Measurements from ENCODE around the gene BABAM2. TPM values are rescaled to one million over a fixed set of nuclear protein-coding genes. Genes with fewer than 3 reads are reported as not detected.

The BABAM2 gene
- total RNA-seq, 1 experiment from 2014 or later, result 40.8 TPM

GRCh38 chr2:27925766-27926472, 35.4 kb downstream of the BABAM2 start:
- no peak for DNase-seq
- Histone ChIP-seq H3K9ac (ENCODE audit: low read length) (no peak overlapping the region), H3K27me3 (ENCODE audit: low read length) (no peaks in the 10 kb centered on the region), H3K4me1 (ENCODE audit: low read length) (no peaks in the 10 kb centered on the region), H3K36me3 (ENCODE audit: insufficient read depth, low read length) (no peaks in the 10 kb centered on the region), H3K4me2 (ENCODE audit: low read depth, low read length, poor library complexity, severe bottlenecking) (no peak overlapping the region), H3K27ac (ENCODE audit: low read length) (no peak overlapping the region), H3K79me2 (ENCODE audit: low read length) (no peaks in the 10 kb centered on the region), H2AFZ (ENCODE audit: low read length) (no peak overlapping the region), H3K4me3 (ENCODE audit: low read length) (no peak overlapping the region), H4K20me1 (ENCODE audit: insufficient read depth, low read depth, low read length) (0 out of 2 replicates have a peak, but pooled peaks cover 3% of the 10 kb centered on the region), H3K9me2 (replicated peaks; ENCODE audit: insufficient read depth, low read length) (no peaks in the 10 kb centered on the region), H3K9me3 (ENCODE audit: low read length) (no peaks in the 10 kb centered on the region)

DNA sequence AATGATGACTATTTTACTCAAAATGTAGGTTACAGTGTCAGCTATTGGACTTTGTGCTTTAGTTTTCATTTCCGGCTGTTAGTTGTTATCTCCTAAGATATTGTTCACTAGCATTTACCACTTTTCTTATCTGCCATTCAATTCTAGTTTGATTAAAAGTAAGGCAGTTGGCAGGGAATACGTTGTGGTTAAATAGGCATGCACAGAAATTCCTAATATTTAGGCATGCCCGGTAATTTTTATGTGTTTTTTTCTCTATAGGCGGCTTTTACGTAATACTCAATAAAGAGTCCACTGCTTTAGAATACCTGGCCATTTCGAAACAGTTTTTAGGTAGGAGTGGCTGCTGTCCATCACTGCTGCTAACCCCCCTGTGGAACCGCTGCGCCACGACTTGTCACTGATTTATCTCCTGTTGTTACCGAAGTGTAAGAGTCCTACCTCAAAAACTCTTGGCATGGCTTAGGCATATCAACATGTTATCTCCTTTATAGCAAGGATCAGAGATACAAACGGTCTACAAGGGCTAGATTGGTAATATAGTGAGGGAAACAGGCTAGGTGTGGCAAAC, 39.5 kb downstream of the BABAM2 start:
- H3K36me3 ChIP-seq (ENCODE audit: insufficient read depth, low read length), result no peaks in the 10 kb centered on the region
- no peak overlapping the region for H2AFZ ChIP-seq (ENCODE audit: low read length)
- H3K9me2 ChIP-seq (replicated peaks; ENCODE audit: insufficient read depth, low read length), result no peaks in the 10 kb centered on the region
- no peak overlapping the region for H3K4me2 ChIP-seq (ENCODE audit: low read depth, low read length, poor library complexity, severe bottlenecking)
- no peak for DNase-seq
- no peaks in the 10 kb centered on the region for H3K4me1 ChIP-seq (ENCODE audit: low read length)
- no peaks in the 10 kb centered on the region for H3K9me3 ChIP-seq (ENCODE audit: low read length)
- no peak overlapping the region for H3K9ac ChIP-seq (ENCODE audit: low read length)
- no peak overlapping the region for H3K4me3 ChIP-seq (ENCODE audit: low read length)
- H3K79me2 ChIP-seq (ENCODE audit: low read length), result no peaks in the 10 kb centered on the region
- H3K27ac ChIP-seq (ENCODE audit: low read length), result no peak overlapping the region
- H3K27me3 ChIP-seq (ENCODE audit: low read length), result no peaks in the 10 kb centered on the region
- H4K20me1 ChIP-seq (ENCODE audit: insufficient read depth, low read depth, low read length), result no peaks in the 10 kb centered on the region

DNA sequence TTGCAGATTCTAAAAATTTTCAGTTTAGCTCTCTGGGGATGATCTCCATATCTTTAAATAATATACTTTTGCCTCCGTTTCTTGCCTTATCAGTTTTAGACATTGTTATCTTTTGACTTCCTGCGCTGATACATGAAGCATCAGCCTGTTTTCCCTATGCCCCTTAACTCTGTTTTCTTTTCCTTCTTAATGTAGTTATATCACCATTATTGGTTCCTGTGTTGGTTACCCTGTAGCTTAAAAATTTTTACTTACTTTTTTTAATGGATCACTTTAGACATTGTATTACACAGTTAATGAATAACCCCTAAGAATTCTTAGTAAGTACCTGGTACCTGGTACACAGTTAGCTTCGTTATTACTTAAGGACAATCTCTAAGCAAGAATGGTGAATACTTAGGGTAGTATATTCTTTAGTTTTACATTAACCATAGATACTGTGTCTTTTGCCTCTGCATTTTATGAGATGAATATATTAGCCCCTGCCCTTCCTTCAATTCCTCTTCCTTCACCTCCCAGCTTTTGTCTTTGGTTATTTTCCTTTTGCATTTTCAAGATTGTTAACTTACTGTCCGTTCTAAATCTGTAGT, 40.9 kb downstream of the BABAM2 start:
- H3K27me3 ChIP-seq (ENCODE audit: low read length), result no peaks in the 10 kb centered on the region
- no peaks in the 10 kb centered on the region for H3K9me3 ChIP-seq (ENCODE audit: low read length)
- H2AFZ ChIP-seq (ENCODE audit: low read length), result no peak overlapping the region
- H3K36me3 ChIP-seq (ENCODE audit: insufficient read depth, low read length), result no peaks in the 10 kb centered on the region
- no peaks in the 10 kb centered on the region for H3K9me2 ChIP-seq (replicated peaks; ENCODE audit: insufficient read depth, low read length)
- no peak overlapping the region for H3K4me2 ChIP-seq (ENCODE audit: low read depth, low read length, poor library complexity, severe bottlenecking)
- no peak for DNase-seq
- no peak overlapping the region for H3K9ac ChIP-seq (ENCODE audit: low read length)
- H3K27ac ChIP-seq (ENCODE audit: low read length), result no peak overlapping the region
- no peaks in the 10 kb centered on the region for H3K4me1 ChIP-seq (ENCODE audit: low read length)
- no peaks in the 10 kb centered on the region for H3K79me2 ChIP-seq (ENCODE audit: low read length)
- H4K20me1 ChIP-seq (ENCODE audit: insufficient read depth, low read depth, low read length), result no peaks in the 10 kb centered on the region
- no peak overlapping the region for H3K4me3 ChIP-seq (ENCODE audit: low read length)

- no peak overlapping the region for H2AFZ ChIP-seq (ENCODE audit: low read length)
- H3K4me2 ChIP-seq (ENCODE audit: low read depth, low read length, poor library complexity, severe bottlenecking), result no peak overlapping the region
- H3K4me3 ChIP-seq (ENCODE audit: low read length), result no peak overlapping the region
- no peaks in the 10 kb centered on the region for H3K9me3 ChIP-seq (ENCODE audit: low read length)
- no peak for DNase-seq
- H3K79me2 ChIP-seq (ENCODE audit: low read length), result no peaks in the 10 kb centered on the region
- H3K27me3 ChIP-seq (ENCODE audit: low read length), result no peaks in the 10 kb centered on the region
- no peaks in the 10 kb centered on the region for H3K36me3 ChIP-seq (ENCODE audit: insufficient read depth, low read length)
- H3K27ac ChIP-seq (ENCODE audit: low read length), result no peak overlapping the region
- H3K4me1 ChIP-seq (ENCODE audit: low read length), result no peaks in the 10 kb centered on the region
- no peaks in the 10 kb centered on the region for H3K9me2 ChIP-seq (replicated peaks; ENCODE audit: insufficient read depth, low read length)
- H4K20me1 ChIP-seq (ENCODE audit: insufficient read depth, low read depth, low read length), result no peaks in the 10 kb centered on the region
- H3K9ac ChIP-seq (ENCODE audit: low read length), result no peak overlapping the region
Measured at GRCh38 chr2:27932396-27932795, 41.9 kb downstream of the BABAM2 start.

DNA sequence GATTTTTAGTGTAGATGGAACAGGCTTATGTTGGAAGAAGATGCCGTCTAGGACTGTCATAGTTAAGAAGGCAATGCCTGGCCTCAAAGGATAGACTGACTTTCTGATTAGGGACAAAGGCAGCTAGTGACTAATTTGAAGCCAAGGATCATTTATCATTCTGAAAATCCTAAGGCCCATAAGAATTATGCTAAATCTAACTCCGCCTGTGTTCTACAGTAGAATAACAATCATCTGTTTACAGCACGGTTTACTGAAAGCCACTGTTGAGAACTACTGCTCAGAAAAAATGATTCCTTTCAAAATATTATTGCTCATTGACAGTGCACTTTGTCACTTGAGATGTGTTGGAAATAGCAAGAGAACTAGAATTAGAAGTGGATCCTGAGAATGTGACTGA, 44.5 kb downstream of the BABAM2 start:
- no peaks in the 10 kb centered on the region for H3K9me2 ChIP-seq (replicated peaks; ENCODE audit: insufficient read depth, low read length)
- H3K4me1 ChIP-seq (ENCODE audit: low read length), result no peaks in the 10 kb centered on the region
- H3K9ac ChIP-seq (ENCODE audit: low read length), result no peak overlapping the region
- no peaks in the 10 kb centered on the region for H3K27me3 ChIP-seq (ENCODE audit: low read length)
- H2AFZ ChIP-seq (ENCODE audit: low read length), result no peak overlapping the region
- H3K27ac ChIP-seq (ENCODE audit: low read length), result no peak overlapping the region
- H3K79me2 ChIP-seq (ENCODE audit: low read length), result no peaks in the 10 kb centered on the region
- no peak overlapping the region for H3K4me2 ChIP-seq (ENCODE audit: low read depth, low read length, poor library complexity, severe bottlenecking)
- no peak overlapping the region for H3K4me3 ChIP-seq (ENCODE audit: low read length)
- no peaks in the 10 kb centered on the region for H3K9me3 ChIP-seq (ENCODE audit: low read length)
- H4K20me1 ChIP-seq (ENCODE audit: insufficient read depth, low read depth, low read length), result no peaks in the 10 kb centered on the region
- DNase-seq, result no peak
- H3K36me3 ChIP-seq (ENCODE audit: insufficient read depth, low read length), result no peaks in the 10 kb centered on the region

- Histone ChIP-seq H3K4me1 (ENCODE audit: low read length) (no peaks in the 10 kb centered on the region), H3K27ac (ENCODE audit: low read length) (no peak overlapping the region), H2AFZ (ENCODE audit: low read length) (no peak overlapping the region), H3K4me2 (ENCODE audit: low read depth, low read length, poor library complexity, severe bottlenecking) (no peak overlapping the region), H3K9ac (ENCODE audit: low read length) (no peak overlapping the region), H3K36me3 (ENCODE audit: insufficient read depth, low read length) (no peaks in the 10 kb centered on the region), H3K9me2 (replicated peaks; ENCODE audit: insufficient read depth, low read length) (no peaks in the 10 kb centered on the region), H3K4me3 (ENCODE audit: low read length) (no peak overlapping the region), H3K79me2 (ENCODE audit: low read length) (no peaks in the 10 kb centered on the region), H4K20me1 (ENCODE audit: insufficient read depth, low read depth, low read length) (no peaks in the 10 kb centered on the region), H3K9me3 (ENCODE audit: low read length) (no peaks in the 10 kb centered on the region), H3K27me3 (ENCODE audit: low read length) (no peaks in the 10 kb centered on the region)
- no peak for DNase-seq
Measured at GRCh38 chr2:27940090-27940671, 49.7 kb downstream of the BABAM2 start.

GRCh38 chr2:27940982-27941381, 50.5 kb downstream of the BABAM2 start:
- Histone ChIP-seq H2AFZ (ENCODE audit: low read length) (no peak overlapping the region), H3K9me3 (ENCODE audit: low read length) (no peaks in the 10 kb centered on the region), H3K4me1 (ENCODE audit: low read length) (no peaks in the 10 kb centered on the region), H3K4me2 (ENCODE audit: low read depth, low read length, poor library complexity, severe bottlenecking) (no peak overlapping the region), H4K20me1 (ENCODE audit: insufficient read depth, low read depth, low read length) (no peaks in the 10 kb centered on the region), H3K9ac (ENCODE audit: low read length) (no peak overlapping the region), H3K4me3 (ENCODE audit: low read length) (no peak overlapping the region), H3K27me3 (ENCODE audit: low read length) (no peaks in the 10 kb centered on the region), H3K36me3 (ENCODE audit: insufficient read depth, low read length) (no peaks in the 10 kb centered on the region), H3K79me2 (ENCODE audit: low read length) (no peaks in the 10 kb centered on the region), H3K27ac (ENCODE audit: low read length) (no peak overlapping the region), H3K9me2 (replicated peaks; ENCODE audit: insufficient read depth, low read length) (no peaks in the 10 kb centered on the region)
- no peak for DNase-seq
